OCI-M1 (cell line): ENCODE measurements around the gene SLC23A3.
"Not testable (repeated sequence)": the region's sequence is repeated elsewhere in the genome, so short reads cannot be mapped to it uniquely, and the experiment has no call there.

Source experiments
- DNase-seq: peaks from one replicate; lab custom pipeline; 2025; lab: John Stamatoyannopoulos, UW

Gene SLC23A3

DNA sequence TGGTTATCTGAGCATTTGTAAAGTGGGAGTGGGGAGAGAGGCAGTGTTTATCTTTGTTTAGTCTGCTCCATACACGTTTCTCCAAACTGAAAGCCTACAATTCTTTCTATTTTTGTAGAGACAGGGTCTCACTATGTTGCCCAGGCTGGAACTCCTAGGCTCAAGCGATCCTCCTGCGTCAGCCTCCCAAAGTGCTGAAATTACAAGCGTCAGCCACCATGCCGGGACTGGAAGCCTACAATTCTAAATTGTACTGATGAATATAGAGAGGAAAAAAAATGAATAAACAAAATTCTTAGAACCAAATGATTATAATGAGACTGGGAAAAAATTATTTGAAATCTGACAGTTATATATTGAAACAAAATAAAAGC lies 35.3 kb upstream of the SLC23A3 start:
- DNase-seq = no peak

DNA sequence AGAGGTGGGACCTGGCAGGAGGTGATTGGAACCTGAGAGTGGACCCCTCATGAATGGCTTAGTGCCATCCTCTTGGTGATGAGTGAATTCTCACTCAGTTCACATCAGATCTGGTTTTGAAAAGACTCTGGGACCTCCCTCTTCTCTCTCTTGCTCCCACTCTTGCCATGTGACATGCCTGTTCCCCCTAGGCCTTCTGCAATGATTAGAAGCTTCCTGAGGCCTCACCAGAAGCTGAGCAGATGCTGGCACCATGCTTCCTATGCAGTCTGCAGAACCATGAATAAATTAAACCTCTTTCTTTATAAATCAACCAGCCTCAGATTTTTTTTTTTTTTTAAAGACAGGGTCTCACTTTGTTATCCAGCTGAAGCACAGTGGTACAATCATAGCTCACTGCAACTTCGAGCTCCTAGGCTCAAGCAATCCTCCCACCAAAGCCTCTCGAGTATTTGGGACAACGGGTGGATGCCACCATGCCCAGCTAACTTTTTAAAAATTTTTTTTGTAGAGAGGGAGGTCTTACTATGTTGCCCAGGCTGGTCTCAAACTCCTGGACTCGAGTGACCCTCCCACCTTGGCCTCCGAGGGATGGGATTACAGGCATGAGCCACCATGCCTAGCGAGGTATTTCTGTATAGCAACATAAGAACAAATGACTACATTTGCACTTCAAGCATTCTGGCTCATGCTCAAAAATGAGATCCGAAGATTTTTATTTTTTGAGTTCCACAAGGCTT lies 34.8 kb upstream of the SLC23A3 start:
- no peak for DNase-seq

DNA sequence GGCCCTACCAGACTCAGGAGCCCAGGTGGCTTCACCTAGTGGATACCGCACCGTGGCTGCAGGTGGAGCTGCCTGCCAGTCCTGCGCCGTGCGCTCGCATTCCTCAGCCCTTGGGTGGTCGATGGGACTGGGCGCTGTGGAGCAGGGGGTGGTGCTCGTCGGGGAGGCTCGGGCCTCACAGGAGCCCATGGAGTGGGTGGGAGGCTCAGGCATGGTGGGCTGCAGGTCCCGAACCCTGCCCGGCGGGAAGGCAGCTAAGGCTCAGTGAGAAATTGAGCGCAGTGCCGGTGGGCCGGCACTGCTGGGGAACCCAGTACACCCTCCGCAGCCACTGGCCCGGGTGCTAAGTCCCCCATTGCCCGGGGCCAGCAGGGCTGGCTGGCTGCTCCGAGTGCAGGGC lies 31.5 kb upstream of the SLC23A3 start:
- DNase-seq = not testable (repeated sequence)

DNA sequence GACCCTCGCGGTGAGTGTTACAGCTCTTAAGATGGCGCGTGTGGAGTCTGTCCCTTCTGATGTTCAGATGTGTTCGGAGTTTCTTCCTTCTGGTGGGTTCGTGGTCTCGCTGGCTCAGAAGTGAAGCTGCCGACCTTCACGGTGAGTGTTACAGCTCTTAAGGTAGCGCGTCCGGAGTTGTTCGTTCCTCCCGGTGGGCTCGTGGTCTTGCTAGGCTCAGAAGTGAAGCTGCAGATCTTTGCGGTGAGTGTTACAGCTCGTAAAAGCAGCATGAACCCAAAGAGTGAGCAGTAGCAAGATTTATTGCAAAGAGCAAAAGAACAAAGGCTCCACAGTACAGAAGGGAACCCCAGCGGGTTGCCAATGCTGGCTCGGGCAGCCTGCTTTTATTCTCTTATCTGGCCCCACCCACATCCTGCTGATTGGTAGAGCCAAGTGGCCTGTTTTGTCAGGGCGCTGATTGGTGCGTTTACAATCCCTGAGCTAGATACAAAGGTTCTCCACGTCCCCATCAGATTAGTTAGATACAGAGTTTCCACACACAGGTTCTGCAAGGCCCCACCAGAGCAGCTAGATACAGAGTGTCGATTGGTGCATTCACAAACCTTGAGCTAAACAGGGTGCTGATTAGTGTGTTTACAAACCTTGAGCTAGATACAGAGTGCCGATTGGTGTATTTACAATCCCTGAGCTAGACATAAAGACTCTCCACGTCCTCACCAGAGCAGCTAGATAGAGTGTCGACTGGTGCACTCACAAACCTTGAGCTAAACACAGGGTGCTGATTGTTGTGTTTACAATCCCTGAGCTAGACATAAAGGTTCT lies 30.9 kb upstream of the SLC23A3 start:
- not testable (repeated sequence) for DNase-seq

DNA sequence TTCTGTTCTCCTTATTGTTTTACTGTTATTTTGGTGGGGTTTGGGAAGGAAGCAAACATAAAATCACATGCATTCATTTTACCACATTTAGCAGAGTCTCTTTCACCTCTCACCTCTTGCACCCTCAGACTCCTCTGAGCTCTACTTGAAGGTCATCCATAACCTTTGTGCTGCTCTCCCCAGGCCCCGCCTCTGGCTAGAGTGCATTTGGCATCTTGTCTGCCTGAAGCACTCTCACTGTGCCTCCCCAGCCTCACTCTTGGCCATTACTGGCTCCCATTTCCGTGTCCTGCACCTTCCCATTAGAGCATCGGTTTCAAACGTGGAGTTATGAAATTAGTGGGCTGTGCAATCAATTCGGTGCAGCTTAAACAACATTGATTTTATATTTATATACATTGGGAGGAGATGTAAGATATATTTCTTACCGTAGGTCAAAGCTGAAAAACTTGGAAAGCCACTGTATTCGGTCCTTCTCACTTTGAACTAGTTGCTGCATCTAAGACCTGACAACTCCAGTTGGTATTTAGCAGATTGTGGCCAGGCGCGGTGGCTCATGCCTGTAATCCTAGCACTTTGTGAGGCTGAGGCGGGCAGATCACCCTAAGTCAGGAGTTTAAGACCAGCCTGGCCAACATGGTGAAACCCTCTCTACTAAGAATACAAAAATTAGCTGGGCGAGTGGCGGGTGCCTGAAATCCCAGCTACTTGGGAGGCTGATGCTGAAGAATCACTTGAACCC lies 29.8 kb upstream of the SLC23A3 start:
- no peak for DNase-seq

DNA sequence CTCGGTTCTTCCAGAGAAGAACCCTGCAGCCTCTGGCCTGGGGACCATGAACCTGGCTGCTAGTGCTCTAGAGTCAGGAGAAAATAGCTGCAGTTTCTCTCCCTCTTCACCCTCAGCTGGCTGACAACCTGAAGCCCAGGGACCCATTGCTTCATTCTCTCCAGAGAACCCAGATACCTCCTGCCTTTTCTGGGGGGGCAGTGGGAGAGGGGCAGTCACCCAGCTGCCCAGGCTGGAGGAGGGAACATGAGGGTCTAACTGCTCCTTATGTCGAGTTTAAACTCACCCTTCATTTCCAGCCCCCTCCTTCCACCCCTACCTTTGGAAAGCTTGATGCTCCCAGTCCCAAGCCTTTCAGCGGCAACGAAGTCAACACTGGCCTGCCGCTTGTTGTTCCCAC lies 29.1 kb upstream of the SLC23A3 start:
- DNase-seq = no peak

DNA sequence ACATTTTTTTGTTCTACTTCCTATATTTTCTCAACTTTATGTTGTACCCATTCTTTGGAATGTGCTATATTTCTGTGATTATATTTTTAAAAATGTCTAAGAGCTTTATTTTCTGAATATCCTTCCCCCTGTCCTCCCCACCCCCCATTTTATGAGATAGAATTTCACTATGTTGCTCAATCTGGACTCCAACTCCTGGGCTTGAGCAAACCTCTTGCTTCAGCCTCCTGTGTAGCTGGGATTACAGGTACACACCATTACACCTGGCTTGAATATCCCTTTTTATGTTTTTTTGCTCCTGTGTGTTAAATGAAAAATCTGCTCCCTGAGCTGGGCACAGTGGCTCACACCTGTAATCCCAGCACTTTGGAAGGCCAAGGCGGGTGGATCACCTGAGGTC lies 27.6 kb upstream of the SLC23A3 start:
- no peak for DNase-seq

DNA sequence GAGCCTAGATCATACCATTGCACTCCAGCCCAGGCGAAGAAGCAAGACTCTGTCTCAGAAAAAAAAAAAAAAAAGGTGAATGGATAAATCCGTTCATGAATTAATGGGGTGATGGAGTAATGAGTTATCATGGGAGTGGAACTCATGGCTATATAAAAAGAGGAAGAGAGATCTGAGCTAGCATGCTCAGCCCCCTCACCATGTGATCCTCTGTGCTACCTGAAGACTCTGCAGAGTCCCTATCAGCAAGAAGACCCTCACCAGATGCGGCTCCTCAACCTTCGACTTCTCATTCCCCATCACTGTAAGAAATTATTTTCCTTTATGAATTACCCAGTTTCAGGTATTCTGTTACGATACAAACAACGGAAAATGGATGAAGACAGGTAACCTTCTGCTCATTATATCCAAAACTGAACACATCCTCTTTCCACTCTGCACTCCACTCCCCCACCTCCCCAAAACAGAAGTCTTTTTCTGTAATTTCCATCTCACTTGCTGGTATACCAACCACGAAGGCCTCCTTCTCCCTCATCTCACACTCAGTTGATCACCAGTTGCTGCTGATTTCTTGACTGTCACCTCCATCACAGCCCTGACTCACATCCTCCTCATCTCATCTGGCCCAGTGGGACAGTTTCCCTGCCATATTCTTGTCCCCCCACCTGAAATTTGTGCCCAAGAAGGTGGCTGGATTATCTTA lies 17.1 kb upstream of the SLC23A3 start:
- DNase-seq = no peak

DNA sequence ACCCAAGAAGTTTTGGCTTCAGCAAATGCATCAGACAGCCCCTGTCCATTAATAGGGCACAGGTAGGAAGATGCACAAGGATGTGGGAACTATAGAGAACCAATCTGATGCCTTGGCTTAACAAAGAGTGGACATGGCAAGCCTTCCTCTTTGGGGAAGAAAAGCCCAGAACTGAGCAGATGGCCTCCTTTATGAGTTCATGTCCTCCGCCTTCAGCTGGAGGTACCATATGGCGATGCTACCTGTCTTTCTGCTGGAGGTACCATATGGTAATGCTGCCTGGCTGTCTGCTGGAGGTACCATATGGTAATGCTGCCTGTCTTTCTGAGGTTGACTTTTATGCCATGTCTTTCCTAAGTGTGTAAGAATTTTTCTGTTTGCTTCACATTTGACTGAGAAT lies 14.3 kb upstream of the SLC23A3 start:
- DNase-seq = no peak

DNA sequence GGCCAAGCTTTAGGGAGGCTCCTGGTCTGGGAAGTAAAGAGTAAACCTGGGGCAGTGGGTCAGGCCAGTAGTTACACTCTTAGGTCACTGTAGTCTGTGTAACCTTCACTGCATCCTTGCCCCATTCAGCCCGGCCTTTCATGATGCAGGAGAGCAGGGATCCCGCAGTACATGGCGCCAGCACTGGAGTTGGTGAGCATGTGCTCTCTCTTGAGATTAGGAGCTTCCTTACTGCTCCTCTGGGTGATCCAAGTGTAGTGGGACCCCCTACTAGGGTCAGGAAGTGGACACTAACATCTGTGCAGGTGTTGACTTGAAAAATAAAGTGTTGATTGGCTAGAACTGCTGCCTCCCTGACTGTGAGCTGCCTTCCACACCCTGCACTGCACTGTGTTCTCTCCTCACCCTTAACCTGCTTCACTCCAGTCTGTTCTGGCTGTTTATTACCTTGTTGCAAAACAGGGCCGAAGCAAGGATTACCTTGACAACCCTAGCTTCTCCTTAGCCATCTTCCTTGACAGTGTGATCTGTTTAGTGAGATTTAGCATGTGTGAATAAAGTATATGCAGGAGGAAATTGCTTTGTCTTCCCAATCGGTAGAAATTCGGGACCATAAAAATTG lies 13.4 kb upstream of the SLC23A3 start:
- DNase-seq = no peak

DNA sequence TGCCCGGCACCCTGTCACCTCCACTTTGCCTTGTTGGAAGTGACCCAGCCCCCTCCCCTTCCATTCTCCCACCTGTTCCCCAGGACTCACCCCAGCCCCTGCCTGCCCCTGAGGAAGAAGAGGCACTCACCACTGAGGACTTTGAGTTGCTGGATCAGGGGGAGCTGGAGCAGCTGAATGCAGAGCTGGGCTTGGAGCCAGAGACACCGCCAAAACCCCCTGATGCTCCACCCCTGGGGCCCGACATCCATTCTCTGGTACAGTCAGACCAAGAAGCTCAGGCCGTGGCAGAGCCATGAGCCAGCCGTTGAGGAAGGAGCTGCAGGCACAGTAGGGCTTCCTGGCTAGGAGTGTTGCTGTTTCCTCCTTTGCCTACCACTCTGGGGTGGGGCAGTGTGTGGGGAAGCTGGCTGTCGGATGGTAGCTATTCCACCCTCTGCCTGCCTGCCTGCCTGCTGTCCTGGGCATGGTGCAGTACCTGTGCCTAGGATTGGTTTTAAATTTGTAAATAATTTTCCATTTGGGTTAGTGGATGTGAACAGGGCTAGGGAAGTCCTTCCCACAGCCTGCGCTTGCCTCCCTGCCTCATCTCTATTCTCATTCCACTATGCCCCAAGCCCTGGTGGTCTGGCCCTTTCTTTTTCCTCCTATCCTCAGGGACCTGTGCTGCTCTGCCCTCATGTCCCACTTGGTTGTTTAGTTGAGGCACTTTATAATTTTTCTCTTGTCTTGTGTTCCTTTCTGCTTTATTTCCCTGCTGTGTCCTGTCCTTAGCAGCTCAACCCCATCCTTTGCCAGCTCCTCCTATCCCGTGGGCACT lies 12.7 kb upstream of the SLC23A3 start:
- no peak for DNase-seq

DNA sequence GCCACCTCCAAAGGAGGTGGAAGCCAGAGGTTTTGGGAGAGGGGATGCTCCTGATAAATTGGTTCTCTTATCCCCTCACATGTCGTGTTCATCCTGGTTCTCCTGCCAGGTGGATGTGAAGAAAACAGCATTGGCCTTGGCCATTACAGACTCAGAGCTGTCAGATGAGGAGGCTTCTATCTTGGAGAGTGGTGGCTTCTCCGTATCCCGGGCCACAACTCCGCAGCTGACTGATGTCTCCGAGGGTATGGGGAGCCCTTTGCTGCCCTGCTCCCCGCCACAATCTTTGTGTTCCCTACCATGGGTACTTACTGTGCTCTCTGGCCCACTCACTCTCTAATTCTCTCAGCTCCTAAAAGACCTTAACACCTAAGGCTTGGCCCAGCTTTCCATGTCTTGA lies 11.7 kb upstream of the SLC23A3 start:
- DNase-seq = no peak

DNA sequence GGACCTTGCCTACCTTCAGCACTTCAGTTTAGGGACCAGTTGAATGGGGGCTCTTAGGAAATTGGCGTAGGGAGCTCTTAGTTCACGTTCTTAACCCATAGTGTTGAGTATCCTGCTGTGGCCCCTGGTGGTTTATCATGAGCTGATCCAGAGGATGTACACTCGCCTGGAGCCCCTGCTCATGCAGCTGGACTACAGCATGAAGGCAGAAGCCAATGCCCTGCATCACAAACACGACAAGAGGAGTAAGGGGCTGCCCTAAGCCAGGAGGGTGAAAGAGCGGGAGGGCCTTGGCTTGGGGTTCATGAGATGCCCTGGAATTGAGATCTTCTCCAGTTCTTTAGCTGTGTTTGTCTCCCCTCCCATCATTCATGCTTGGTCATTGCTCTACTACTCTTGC lies 11.1 kb upstream of the SLC23A3 start:
- DNase-seq = no peak

DNA sequence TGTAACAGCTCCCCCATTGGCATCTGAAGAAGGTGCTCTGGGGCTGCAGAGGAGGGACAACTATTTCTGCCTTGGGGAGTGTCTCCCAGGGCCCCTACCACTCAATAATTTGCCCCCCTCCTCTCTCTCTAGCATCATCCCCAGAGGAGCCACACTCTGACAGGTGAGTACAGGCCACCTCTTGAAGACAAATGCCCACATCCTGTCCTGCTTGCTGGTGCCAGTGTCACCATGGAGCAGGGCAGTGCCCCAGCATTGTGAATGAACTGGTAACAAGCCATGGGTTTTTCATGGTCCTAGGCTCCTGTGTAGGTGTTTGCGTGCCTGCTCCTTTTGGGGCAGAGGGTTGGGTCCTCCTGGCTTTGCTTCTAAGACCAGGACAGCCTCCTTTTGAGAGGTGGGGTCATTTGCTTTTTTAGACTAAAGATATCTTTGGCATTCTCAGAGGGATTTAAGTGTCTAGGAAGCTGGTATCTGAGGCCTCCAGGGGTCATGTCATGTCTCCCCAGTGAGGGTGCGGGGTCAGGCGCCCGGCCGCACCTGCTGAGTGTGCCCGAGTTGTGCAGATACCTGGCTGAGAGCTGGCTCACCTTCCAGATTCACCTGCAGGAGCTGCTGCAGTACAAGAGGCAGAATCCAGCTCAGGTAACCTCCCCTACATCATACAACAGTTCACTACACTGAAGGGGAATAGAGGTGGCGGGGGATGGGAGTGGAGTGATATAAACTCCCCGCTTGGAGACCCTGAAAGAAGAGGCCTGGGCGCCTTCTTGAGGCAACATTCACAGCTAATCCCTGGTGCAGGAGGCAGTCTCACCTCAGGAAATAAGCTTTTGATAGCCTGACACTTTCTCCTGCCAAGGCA lies 10.0 kb upstream of the SLC23A3 start:
- DNase-seq = no peak

DNA sequence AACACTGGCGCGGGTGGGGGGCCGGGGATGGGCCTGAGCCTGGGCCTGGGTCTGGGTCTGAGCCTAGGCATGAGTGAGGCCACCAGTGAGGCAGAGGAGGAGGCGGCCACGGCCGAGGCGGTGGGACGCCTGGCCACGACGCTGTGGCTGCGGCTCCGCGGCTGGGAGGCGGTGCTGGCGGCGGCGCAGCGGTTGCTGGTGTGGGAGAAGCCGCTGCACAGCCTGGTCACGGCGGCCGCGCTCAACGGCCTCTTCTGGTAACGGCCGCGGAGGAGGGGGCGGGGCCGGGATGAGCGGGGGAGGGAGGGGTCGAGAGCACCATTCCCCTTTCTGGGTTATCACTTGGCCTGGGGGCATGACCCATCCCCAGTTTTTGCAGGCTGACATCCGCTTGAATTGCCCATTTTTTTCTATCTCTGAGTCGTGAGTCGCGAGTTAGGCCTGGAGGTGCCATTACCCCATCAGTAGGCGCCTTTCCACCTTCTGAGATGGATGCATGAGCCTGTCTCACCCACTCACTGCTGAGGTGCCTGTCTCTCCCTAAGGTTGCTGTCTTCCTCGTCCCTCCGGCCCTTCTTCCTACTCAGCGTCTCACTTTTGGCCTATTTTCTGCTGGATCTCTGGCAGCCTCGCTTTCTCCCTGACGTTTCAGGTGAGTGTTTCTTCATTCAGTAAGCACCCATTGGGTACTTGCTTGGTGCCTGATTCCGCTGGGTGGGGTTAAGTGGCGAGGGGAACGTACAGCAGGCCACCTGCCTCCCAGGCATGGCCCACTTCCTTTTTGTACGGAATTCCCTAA lies 8.7 kb upstream of the SLC23A3 start:
- DNase-seq = peak; percentile 72

DNA sequence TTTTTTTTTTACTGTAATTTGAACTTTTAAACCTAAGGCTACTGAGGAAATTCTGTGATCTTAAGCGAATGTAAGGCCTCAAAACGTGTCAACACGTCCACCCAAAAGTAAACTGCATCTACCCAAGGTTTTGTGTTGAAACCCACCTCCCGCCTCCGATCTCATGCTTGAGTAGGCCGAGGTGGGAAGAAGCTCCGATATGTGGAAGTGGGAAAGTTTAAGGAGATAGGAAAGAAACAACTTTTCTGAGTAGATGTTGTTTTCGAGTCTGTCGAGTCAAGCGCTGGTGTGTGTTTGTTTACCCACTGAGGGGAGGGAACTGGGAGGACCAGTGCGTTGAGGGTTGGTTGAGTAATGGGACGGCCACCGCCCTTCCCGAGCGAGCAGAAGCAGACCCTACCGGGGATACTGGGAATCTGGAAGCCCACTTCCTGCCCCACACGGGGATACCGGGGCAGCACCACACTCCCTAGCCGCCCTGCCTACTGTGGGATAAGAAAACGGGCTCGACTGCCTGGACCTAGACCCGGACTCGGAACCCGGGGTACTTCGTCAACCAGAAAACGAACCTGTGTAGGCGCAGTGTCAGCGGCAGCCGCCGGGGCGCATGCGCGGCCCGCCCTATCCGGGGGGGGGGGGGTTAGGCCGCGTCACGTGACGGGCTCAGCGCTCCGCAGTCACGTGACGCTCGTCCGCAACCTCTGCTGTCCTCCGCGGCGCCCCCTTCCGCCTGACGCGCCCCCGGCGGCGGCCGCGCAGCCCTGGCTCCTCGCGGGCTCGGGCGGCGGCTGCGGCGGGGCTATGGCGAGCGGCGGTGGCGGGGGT lies 7.9 kb upstream of the SLC23A3 start, which contains the start of gene RETREG2:
Gene RETREG2 (plus strand): TSS at position 724 of the 825 bp plus-strand sequence. CDS start 78 bp downstream, at position 802.
- peak; percentile 94 for DNase-seq

DNA sequence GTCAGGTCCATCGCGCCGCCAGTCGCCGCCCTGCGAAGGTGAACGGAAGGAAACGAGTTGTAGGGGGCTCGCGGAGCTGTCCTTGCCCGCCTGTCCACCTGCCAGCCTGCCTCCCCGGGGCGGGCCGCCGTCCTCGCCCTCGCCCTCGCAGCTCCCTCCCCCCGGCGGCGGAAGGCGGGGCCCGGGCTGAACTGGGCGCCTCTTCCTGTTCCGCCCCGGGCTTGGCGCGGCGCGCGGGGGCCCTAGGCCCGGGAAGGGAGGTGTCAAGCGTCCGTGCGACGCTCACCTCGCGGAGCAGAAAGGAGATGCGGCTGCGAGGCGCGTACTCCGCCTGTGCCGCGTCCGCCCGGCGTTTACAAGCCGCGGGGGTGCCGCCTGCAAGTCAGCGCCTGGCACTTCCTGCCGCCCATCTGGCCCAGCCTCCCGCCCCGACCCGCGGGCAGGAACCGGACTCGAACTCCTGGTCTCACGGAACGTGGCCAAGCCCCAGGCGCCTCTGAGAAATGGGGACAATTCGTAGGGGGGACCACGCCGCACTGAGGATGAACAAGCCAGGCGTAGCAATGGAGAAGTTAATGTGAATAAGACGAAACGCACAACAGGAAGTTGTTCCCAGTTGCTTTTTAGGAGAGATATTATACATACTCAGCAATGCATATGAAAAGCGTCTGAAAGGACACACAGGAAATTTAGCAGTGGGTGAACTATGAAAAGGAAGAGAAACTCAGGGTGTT lies 7.2 kb upstream of the SLC23A3 start, which contains the start of gene CNPPD1:
Gene CNPPD1 (minus strand): TSS at position 108 of the 734 bp plus-strand sequence. CDS start 97 bp downstream, at position 11.
- peak; percentile 92 for DNase-seq
